ENCODE data around the gene PLIN1. TPM values are rescaled to one million over a fixed set of nuclear protein-coding genes. Genes with fewer than 3 reads are reported as not detected.

The PLIN1 gene
- total and polyA plus RNA-seq, 2 donors (not counting 1 experiment from before 2014, with no cell fraction given): 0.97 to 1.2 TPM

- no peak overlapping the region for H3K4me2 ChIP-seq (replicated peaks; ENCODE audit: low read depth, low read length, poor library complexity, severe bottlenecking)
- no peak overlapping the region for H3K4me3 ChIP-seq (ENCODE audit: control extremely low read depth in 1 of 5, extremely low read depth in 1 of 5, insufficient read depth in 1 of 5, low read depth in 2 of 5, low read length in 4 of 5)
- TF ChIP-seq, protein P1, sequence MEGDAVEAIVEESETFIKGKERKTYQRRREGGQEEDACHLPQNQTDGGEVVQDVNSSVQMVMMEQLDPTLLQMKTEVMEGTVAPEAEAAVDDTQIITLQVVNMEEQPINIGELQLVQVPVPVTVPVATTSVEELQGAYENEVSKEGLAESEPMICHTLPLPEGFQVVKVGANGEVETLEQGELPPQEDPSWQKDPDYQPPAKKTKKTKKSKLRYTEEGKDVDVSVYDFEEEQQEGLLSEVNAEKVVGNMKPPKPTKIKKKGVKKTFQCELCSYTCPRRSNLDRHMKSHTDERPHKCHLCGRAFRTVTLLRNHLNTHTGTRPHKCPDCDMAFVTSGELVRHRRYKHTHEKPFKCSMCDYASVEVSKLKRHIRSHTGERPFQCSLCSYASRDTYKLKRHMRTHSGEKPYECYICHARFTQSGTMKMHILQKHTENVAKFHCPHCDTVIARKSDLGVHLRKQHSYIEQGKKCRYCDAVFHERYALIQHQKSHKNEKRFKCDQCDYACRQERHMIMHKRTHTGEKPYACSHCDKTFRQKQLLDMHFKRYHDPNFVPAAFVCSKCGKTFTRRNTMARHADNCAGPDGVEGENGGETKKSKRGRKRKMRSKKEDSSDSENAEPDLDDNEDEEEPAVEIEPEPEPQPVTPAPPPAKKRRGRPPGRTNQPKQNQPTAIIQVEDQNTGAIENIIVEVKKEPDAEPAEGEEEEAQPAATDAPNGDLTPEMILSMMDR (IDR thresholded peaks at IDR 0.05): no peak
- TF ChIP-seq EZH2 (IDR thresholded peaks at IDR 0.05; ENCODE audit: borderline replicate concordance, insufficient read depth, low read depth, low read length, poor library complexity, severe bottlenecking): no peak
- Mint-ChIP-seq H3K9me3 (ENCODE audit: insufficient read depth) (no peaks in the 10 kb centered on the region), H3K27me3 (no peaks in the 10 kb centered on the region), H3K4me3 (no peak overlapping the region), H3K4me1 (no peaks in the 10 kb centered on the region), H3K27ac (no peak overlapping the region)
- ATAC-seq (ENCODE audit: low read depth) (no peak), DNase-seq (no peak)
- H3K36me3 ChIP-seq (replicated peaks in 1 of 2; ENCODE audit: control extremely low read depth in 1 of 2, control insufficient read depth in 1 of 2, extremely low read depth in 1 of 2, insufficient read depth in 2 of 2, low read length in 1 of 2): no peaks in the 10 kb centered on the region
- POLR2A ChIA-PET: no interaction called here
- peaks cover 0 to 12% (median 0%) of the 10 kb centered on the region in 3 donors for H3K9me3 ChIP-seq (ENCODE audit: control extremely low read depth in 1 of 3, control insufficient read depth in 2 of 3, insufficient read depth in 1 of 3, low read length in 2 of 3)
- CTCF ChIA-PET: no interaction called here
- no peaks in the 10 kb centered on the region for H3K4me1 ChIP-seq (ENCODE audit: control insufficient read depth in 2 of 2, insufficient read depth in 2 of 2, low read length in 2 of 2)
- no peak overlapping the region for H3K27ac ChIP-seq (ENCODE audit: low read length in 2 of 2)
- no peak overlapping the region for H3K9ac ChIP-seq (ENCODE audit: low read length)
- H3K79me2 ChIP-seq (ENCODE audit: control insufficient read depth, insufficient read depth, low read length): no peaks in the 10 kb centered on the region
- H3K27me3 ChIP-seq (replicated peaks in 1 of 4; ENCODE audit: control extremely low read depth in 1 of 4, control insufficient read depth in 3 of 4, insufficient read depth in 4 of 4, low read length in 3 of 4): no peaks in the 10 kb centered on the region
- 97% methylated on average over 20 of the region's 23 CpGs for WGBS (ENCODE audit: insufficient coverage)
- H4K20me1 ChIP-seq (ENCODE audit: control insufficient read depth, insufficient read depth, low read length, poor library complexity, severe bottlenecking): no peaks in the 10 kb centered on the region
- intact Hi-C loops (cut with micrococcal nuclease): no loop called here
- H2AFZ ChIP-seq (ENCODE audit: insufficient read depth, low read depth, low read length, poor library complexity, severe bottlenecking): no peak overlapping the region
Observed at GRCh38 chr15:89633585-89633984, 45.6 kb downstream of the PLIN1 start.

DNA sequence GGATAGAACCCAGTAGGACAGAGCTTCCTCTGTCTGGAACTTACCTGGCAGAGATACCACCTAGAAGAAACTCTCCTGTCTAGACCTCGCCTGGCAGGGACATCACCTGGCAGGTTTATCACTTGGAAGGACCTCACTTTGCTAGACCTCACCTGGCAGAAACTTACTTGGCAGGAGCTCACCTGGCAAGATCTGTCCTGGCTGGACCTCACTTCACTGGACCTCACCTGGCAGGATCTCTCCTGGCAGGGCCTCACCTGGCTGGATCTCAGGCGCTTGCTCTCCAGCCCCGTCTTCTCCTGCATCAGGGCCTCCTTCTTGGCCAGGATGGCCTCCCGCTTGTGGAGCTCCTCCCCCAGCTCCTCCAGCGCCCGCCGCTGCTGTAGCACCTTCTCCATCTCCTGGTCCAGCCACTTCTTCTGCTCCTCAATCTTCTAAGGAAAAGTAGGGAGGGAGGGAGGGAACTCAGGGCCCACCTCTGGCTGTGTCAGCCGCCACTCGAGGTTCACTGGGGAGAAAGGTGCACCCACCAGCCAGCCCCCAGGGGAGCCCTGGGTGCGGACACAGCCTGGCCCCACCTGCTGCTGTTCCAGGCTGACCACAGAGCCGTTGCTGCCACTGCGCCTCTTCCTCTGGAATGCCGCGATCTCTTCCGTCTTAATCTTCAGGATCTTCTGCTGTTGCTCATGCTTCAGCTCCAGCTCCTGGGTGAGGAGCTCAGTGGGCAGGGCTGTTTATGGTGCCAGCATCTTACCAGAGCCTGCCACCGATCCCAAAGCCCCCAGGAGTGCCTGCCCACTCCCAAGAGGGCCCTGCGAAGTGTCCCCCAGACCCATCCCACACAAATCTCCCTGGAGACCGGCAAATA lies 46.4 kb downstream of the PLIN1 start:
- H3K79me2 ChIP-seq (ENCODE audit: control insufficient read depth, insufficient read depth, low read length): no peaks in the 10 kb centered on the region
- H3K4me3 Mint-ChIP-seq: no peak overlapping the region
- no peaks in the 10 kb centered on the region for H3K27me3 ChIP-seq (replicated peaks in 1 of 4; ENCODE audit: control extremely low read depth in 1 of 4, control insufficient read depth in 3 of 4, insufficient read depth in 4 of 4, low read length in 3 of 4)
- 97% methylated on average over 14 of the region's 18 CpGs for WGBS (ENCODE audit: insufficient coverage)
- no peaks in the 10 kb centered on the region for H3K4me1 Mint-ChIP-seq
- H3K9ac ChIP-seq (ENCODE audit: low read length): no peak overlapping the region
- H2AFZ ChIP-seq (ENCODE audit: insufficient read depth, low read depth, low read length, poor library complexity, severe bottlenecking): no peak overlapping the region
- ATAC-seq (ENCODE audit: low read depth): no peak
- no peaks in the 10 kb centered on the region for H3K4me1 ChIP-seq (ENCODE audit: control insufficient read depth in 2 of 2, insufficient read depth in 2 of 2, low read length in 2 of 2)
- no peak overlapping the region for H3K27ac Mint-ChIP-seq
- H3K27ac ChIP-seq (ENCODE audit: low read length in 2 of 2): no peak overlapping the region
- DNase-seq: no peak
- no peaks in the 10 kb centered on the region for H3K27me3 Mint-ChIP-seq
- ChIA-PET POLR2A (no interaction called here), CTCF (no interaction called here)
- H3K9me3 ChIP-seq (ENCODE audit: control extremely low read depth in 1 of 3, control insufficient read depth in 2 of 3, insufficient read depth in 1 of 3, low read length in 2 of 3): peaks cover 0 to 12% (median 0%) of the 10 kb centered on the region in 3 donors
- no peaks in the 10 kb centered on the region for H3K36me3 ChIP-seq (replicated peaks in 1 of 2; ENCODE audit: control extremely low read depth in 1 of 2, control insufficient read depth in 1 of 2, extremely low read depth in 1 of 2, insufficient read depth in 2 of 2, low read length in 1 of 2)
- no peak for TF ChIP-seq EZH2 (IDR thresholded peaks at IDR 0.05; ENCODE audit: borderline replicate concordance, insufficient read depth, low read depth, low read length, poor library complexity, severe bottlenecking)
- TF ChIP-seq, protein P1 (IDR thresholded peaks at IDR 0.05): no peak
- no peaks in the 10 kb centered on the region for H3K9me3 Mint-ChIP-seq (ENCODE audit: insufficient read depth)
- H3K4me2 ChIP-seq (replicated peaks; ENCODE audit: low read depth, low read length, poor library complexity, severe bottlenecking): no peak overlapping the region
- H3K4me3 ChIP-seq (ENCODE audit: control extremely low read depth in 1 of 5, extremely low read depth in 1 of 5, insufficient read depth in 1 of 5, low read depth in 2 of 5, low read length in 4 of 5): no peak overlapping the region
- no peaks in the 10 kb centered on the region for H4K20me1 ChIP-seq (ENCODE audit: control insufficient read depth, insufficient read depth, low read length, poor library complexity, severe bottlenecking)
- intact Hi-C loops (cut with micrococcal nuclease): no loop called here
